Measurements from ENCODE around the gene C1QTNF12.

The C1QTNF12 gene

DNA sequence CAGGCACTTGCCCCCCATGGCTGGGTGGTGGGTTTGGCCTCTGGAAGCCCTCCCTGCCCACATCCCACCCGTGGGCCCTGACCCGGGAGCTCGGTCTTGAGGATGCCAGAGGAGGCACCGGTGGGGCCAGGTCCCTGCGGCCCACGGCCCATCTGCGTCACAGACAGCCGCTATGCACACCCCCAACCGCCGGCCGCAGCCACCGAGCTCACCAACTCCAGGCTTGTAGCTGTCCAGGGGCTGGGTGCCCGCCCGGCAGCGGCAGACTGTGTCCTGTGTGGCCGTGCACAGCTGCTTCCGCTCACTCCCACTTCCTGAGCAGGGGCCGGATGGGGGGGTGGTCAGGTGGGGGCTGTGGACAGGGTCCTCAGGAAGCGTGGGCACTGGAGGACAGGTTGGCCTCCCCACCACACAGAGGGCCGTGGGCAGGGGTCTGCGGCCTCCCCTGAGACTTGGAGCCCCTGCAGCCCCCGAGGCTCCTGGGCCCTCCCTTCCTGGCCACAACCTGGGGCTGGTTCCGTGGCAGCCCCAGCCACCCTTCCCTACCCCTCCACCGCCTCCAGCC, 33.7 kb downstream of the C1QTNF12 start:
- Histone ChIP-seq H3K9ac (no peak overlapping the region), H3K27me3 (ENCODE audit: insufficient read depth, low read depth) (peaks cover 21% of the 10 kb centered on the region; the same call in 1 of the 2 replicates), H4K20me1 (ENCODE audit: insufficient read depth) (no peaks in the 10 kb centered on the region), H3K4me2 (no peak overlapping the region), H2AFZ (ENCODE audit: low read depth) (no peak overlapping the region), H3K36me3 (ENCODE audit: insufficient read depth) (no peaks in the 10 kb centered on the region), H3K4me3 (IDR thresholded peaks at IDR 0.05; ENCODE audit: insufficient read depth, low read depth, low read length) (no peak overlapping the region), H3K4me1 (ENCODE audit: low read depth, poor library complexity, severe bottlenecking) (peaks cover 27% of the 10 kb centered on the region), H3K27ac (no peak overlapping the region), H3K79me2 (ENCODE audit: insufficient read depth, low read depth) (no peaks in the 10 kb centered on the region)
- TF ChIP-seq, protein P1, sequence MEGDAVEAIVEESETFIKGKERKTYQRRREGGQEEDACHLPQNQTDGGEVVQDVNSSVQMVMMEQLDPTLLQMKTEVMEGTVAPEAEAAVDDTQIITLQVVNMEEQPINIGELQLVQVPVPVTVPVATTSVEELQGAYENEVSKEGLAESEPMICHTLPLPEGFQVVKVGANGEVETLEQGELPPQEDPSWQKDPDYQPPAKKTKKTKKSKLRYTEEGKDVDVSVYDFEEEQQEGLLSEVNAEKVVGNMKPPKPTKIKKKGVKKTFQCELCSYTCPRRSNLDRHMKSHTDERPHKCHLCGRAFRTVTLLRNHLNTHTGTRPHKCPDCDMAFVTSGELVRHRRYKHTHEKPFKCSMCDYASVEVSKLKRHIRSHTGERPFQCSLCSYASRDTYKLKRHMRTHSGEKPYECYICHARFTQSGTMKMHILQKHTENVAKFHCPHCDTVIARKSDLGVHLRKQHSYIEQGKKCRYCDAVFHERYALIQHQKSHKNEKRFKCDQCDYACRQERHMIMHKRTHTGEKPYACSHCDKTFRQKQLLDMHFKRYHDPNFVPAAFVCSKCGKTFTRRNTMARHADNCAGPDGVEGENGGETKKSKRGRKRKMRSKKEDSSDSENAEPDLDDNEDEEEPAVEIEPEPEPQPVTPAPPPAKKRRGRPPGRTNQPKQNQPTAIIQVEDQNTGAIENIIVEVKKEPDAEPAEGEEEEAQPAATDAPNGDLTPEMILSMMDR (conservative IDR thresholded peaks at IDR 0.05; ENCODE audit: low read depth, low read length), result no peak

DNA sequence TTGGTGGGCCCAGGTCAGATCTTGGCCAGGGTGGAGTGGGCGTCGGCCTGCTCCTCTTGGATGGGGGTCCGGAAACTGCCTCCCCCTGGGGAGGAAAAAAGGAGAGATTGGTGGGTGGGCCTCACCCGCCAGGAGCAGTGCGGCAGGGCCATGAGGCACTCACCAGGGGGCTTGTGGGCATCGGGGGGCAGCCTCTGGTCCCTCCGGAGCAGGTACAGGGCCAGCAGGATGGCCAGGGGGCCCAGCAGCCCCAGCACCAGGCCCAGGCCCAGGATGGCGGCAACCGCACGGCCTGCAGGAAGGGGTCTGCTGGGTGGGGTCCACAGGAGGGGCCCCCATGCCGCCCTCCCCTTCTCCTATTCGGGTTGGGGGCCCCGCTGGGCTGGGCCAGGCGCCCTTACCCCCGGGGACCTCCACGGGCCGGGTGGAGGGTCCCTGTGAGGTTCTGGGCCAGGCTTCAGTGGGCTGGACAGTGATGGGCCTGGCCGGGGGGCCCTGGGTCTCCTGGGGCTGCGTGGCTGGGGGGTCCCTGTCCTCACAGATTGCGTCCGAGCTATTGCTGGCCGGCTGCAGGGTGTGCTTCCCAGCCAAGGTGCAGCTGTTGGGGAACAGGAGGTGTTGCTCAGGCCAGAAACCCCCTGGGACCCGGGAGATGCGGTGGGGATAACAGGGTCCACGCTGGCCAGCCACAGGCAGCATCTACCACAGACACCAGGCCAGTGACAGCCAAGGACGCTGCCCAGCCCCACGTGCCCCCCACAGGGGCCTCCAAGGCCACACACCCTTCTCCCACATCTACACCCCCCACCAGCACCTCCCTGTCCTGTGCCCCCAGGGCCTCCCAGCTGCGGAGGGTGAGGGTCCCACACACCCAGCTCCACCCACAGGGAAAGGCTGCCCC, 34.7 kb downstream of the C1QTNF12 start:
- Histone ChIP-seq H4K20me1 (ENCODE audit: insufficient read depth) (no peaks in the 10 kb centered on the region), H3K27me3 (ENCODE audit: insufficient read depth, low read depth) (peaks cover 28% of the 10 kb centered on the region), H3K9ac (no peak overlapping the region), H3K4me3 (IDR thresholded peaks at IDR 0.05; ENCODE audit: insufficient read depth, low read depth, low read length) (no peak overlapping the region), H3K4me2 (no peak overlapping the region), H3K36me3 (ENCODE audit: insufficient read depth) (no peaks in the 10 kb centered on the region), H3K27ac (no peak overlapping the region), H3K4me1 (ENCODE audit: low read depth, poor library complexity, severe bottlenecking) (peaks cover 34% of the 10 kb centered on the region), H2AFZ (ENCODE audit: low read depth) (no peak overlapping the region), H3K79me2 (ENCODE audit: insufficient read depth, low read depth) (no peaks in the 10 kb centered on the region)
- TF ChIP-seq, protein P1 (conservative IDR thresholded peaks at IDR 0.05; ENCODE audit: low read depth, low read length), result no peak

DNA sequence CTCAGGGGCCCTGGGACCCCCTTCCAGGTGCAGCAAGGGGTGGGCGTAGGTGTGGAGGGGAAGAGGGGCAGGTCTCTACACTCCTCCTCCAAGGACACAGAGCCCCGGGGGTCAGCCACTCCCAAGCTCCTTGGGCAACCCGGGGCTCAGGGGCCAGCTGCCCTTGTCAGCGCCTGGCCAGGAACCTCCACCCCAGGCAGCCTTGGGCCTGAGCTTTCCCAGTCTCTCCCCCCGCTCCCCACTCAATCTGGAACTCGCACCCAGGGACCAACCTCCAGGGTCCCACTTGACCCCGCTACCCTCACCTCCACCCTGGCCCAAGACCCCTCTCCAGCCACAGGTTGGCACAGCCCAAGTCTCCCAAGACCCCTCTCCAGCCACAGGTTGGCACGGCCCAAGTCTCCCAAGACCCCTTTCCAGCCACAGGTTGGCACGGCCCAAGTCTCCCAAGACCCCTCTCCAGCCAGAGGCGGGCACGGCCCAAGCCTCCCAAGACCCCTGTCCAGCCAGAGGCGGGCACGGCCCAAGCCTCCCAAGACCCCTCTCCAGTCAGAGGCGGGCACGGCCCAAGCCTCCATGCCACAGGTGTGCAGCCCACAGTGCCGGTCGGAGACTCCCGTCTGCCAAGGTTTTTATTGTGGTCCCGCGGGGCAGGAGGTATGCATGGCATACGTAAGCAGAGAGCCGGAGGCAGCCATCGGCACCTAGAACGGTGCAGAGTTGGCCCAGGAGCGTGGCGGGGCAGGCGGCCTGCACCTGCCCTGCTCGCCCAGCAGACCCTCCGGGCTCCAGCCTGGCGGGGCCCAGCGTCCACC, 35.6 kb downstream of the C1QTNF12 start:
- no peaks in the 10 kb centered on the region for H4K20me1 ChIP-seq (ENCODE audit: insufficient read depth)
- no peaks in the 10 kb centered on the region for H3K36me3 ChIP-seq (ENCODE audit: insufficient read depth)
- H3K27ac ChIP-seq, result no peak overlapping the region
- TF ChIP-seq, protein P1 (conservative IDR thresholded peaks at IDR 0.05; ENCODE audit: low read depth, low read length), result no peak
- no peaks in the 10 kb centered on the region for H3K79me2 ChIP-seq (ENCODE audit: insufficient read depth, low read depth)
- H2AFZ ChIP-seq (ENCODE audit: low read depth), result no peak overlapping the region
- no peak overlapping the region for H3K4me3 ChIP-seq (IDR thresholded peaks at IDR 0.05; ENCODE audit: insufficient read depth, low read depth, low read length)
- no peak overlapping the region for H3K4me2 ChIP-seq
- H3K27me3 ChIP-seq (ENCODE audit: insufficient read depth, low read depth), result peaks cover 36% of the 10 kb centered on the region
- H3K4me1 ChIP-seq (ENCODE audit: low read depth, poor library complexity, severe bottlenecking), result peaks cover 38% of the 10 kb centered on the region
- no peak overlapping the region for H3K9ac ChIP-seq

DNA sequence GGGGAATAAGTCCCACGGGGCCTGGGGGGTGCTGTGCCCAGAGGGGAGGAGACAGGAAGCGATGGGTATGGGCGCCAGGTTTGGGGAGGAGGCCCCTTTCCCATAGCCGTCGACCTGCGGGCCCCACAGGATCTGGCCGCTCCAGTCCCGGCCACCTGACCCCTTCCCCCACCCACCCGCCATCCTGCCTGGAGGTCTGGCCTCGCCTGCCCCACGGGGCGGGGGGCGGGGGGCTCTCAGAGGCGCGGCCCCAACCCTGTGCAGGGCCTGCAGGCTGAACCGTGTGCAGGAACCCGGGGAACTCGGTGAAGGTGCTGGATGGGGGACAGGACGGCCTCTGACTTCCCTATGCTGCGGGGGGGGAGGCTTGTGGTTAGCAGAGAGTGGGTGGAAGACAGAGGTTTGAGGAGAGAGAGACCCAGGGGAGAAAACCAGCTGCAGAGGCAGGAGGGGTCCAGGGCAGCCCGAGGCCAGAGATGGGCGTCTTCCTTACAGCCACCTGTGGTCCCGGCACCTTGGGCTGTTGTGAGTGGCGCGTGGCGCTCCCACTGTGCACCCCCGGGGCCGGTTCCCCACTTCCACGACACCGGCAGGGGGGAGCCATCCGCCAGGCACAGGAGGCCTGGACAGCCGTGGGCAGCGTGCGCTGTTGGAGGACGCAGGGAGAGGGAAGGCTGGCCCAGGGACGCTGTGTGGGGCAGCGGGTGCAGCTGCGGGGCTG, 37.6 kb downstream of the C1QTNF12 start:
- Histone ChIP-seq H3K27me3 (ENCODE audit: insufficient read depth, low read depth) (peaks cover 56% of the 10 kb centered on the region), H3K36me3 (ENCODE audit: insufficient read depth) (no peaks in the 10 kb centered on the region), H3K9ac (no peak overlapping the region), H3K27ac (no peak overlapping the region), H3K79me2 (ENCODE audit: insufficient read depth, low read depth) (no peaks in the 10 kb centered on the region), H3K4me3 (IDR thresholded peaks at IDR 0.05; ENCODE audit: insufficient read depth, low read depth, low read length) (no peak overlapping the region), H2AFZ (ENCODE audit: low read depth) (peak overlapping the region; percentile 42; the same call in 1 of the 2 replicates), H3K4me2 (peak overlapping the region; percentile 57; the same call in 1 of the 2 replicates), H4K20me1 (ENCODE audit: insufficient read depth) (no peaks in the 10 kb centered on the region), H3K4me1 (ENCODE audit: low read depth, poor library complexity, severe bottlenecking) (peaks cover 26% of the 10 kb centered on the region)
- TF ChIP-seq, protein P1 (conservative IDR thresholded peaks at IDR 0.05; ENCODE audit: low read depth, low read length), result no peak
